ENCODE results near the gene MKRN1. TPM values are rescaled to one million over a fixed set of nuclear protein-coding genes. Genes with fewer than 3 reads are reported as not detected.
A peak's percentile ranks its signal among the peaks of the same experiment; 100 is the strongest.

Gene MKRN1
- total RNA-seq, 4 donors from 2014 or later: 45.9 to 75.7 (median 60.0) TPM

DNA sequence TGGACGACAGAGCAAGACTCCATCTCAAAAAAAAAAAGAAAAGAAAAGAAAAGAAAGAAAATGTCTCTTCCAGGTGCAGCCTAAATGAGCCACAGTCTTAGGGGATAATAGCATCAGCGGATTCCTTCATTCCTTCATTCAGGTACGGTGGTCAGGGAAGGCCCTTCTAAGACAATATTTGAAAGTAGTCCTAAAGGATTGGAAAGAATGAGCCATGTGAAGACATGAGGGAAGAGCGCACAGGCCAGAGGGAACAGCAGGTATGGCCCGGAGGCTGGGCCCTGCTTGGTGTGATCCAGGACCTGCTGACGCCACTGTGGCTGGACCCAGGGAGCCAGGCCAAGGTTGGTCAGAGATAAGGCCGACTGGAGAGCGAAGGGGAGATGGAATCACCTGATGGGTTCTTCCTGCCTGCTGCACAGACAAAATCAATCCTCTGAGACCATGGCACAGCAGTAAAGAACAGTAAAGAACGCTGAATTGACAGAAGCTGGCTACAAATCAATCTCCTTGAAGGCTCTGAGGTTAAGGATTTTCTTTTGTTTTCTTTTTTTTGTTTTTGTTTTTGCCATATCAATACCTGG lies 16.3 kb upstream of the MKRN1 start:
- no peak overlapping the region for H3K4me3 ChIP-seq
- H3K36me3 ChIP-seq: no peaks in the 10 kb centered on the region
- TF ChIP-seq EP300 (IDR thresholded peaks at IDR 0.05) (no peak), POLR2A (IDR thresholded peaks at IDR 0.05) (no peak)
- TF ChIP-seq, protein P1, sequence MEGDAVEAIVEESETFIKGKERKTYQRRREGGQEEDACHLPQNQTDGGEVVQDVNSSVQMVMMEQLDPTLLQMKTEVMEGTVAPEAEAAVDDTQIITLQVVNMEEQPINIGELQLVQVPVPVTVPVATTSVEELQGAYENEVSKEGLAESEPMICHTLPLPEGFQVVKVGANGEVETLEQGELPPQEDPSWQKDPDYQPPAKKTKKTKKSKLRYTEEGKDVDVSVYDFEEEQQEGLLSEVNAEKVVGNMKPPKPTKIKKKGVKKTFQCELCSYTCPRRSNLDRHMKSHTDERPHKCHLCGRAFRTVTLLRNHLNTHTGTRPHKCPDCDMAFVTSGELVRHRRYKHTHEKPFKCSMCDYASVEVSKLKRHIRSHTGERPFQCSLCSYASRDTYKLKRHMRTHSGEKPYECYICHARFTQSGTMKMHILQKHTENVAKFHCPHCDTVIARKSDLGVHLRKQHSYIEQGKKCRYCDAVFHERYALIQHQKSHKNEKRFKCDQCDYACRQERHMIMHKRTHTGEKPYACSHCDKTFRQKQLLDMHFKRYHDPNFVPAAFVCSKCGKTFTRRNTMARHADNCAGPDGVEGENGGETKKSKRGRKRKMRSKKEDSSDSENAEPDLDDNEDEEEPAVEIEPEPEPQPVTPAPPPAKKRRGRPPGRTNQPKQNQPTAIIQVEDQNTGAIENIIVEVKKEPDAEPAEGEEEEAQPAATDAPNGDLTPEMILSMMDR (IDR thresholded peaks at IDR 0.05): no peak
- DNase-seq (ENCODE audit: low spot score in 2 of 2): no peak
- no peaks in the 10 kb centered on the region for H3K27me3 ChIP-seq
- no peaks in the 10 kb centered on the region for H3K9me3 ChIP-seq
- H3K27ac ChIP-seq: no peak overlapping the region
- WGBS, 2 donors: 92 to 93% methylated on average over 9 of the region's 9 CpGs
- no peaks in the 10 kb centered on the region for H3K4me1 ChIP-seq

DNA sequence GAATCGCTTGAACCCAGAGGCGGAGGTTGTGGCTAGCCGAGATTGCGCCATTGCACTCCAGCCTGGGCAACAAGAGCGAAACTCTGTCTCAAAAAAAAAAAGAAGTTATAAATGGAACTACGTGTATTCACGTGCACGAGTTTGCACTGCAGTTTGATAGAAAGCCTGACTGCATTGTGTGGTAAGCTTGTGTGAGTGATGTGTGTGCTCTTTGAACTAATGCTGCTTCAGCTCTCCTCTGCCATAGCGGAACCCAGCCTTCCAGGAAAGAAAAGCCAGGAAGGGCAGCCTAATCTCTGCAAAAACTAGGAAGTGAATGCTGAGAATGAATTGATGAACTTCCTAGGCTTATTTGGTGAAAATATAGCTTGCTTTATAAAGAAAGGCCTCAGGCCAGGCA lies 15.6 kb upstream of the MKRN1 start:
- H3K9me3 ChIP-seq: no peaks in the 10 kb centered on the region

GRCh38 chr7:140489026-140489359 lies 9.7 kb upstream of the MKRN1 start:
- DNase-seq (ENCODE audit: low spot score in 2 of 2): no peak
- Histone ChIP-seq H3K36me3 (no peaks in the 10 kb centered on the region), H3K27ac (no peak overlapping the region), H3K9me3 (no peaks in the 10 kb centered on the region), H3K4me3 (no peak overlapping the region), H3K27me3 (no peaks in the 10 kb centered on the region), H3K4me1 (no peaks in the 10 kb centered on the region)
- TF ChIP-seq POLR2A (IDR thresholded peaks at IDR 0.05) (no peak), EP300 (IDR thresholded peaks at IDR 0.05) (no peak)
- TF ChIP-seq, protein P1 (IDR thresholded peaks at IDR 0.05): no peak
- WGBS, 2 donors: 53 to 67% methylated on average over 2 of the region's 2 CpGs

More for the DNA sequence above, 15.6 kb upstream of the MKRN1 start:
- no peaks in the 10 kb centered on the region for H3K4me1 ChIP-seq
- no peak for DNase-seq (ENCODE audit: low spot score in 2 of 2)
- H3K36me3 ChIP-seq: no peaks in the 10 kb centered on the region
- H3K27ac ChIP-seq: no peak overlapping the region
- H3K4me3 ChIP-seq: no peak overlapping the region
- TF ChIP-seq POLR2A (IDR thresholded peaks at IDR 0.05) (no peak), EP300 (IDR thresholded peaks at IDR 0.05) (peak in 1 of 2 donors; percentile 27)
- 85 to 89% methylated on average over 9 of the region's 9 CpGs for WGBS, 2 donors
- no peaks in the 10 kb centered on the region for H3K27me3 ChIP-seq

- H3K9me3 ChIP-seq: no peaks in the 10 kb centered on the region
- 59 to 65% methylated on average over 14 of the region's 14 CpGs for WGBS, 2 donors
- H3K4me3 ChIP-seq: no peak overlapping the region
- H3K36me3 ChIP-seq: no peaks in the 10 kb centered on the region
- no peak for DNase-seq (ENCODE audit: low spot score in 2 of 2)
- H3K27ac ChIP-seq: peak overlapping the region in 2 of 4 donors; percentile 2 to 76
- TF ChIP-seq, protein P1 (IDR thresholded peaks at IDR 0.05): no peak
- TF ChIP-seq POLR2A (IDR thresholded peaks at IDR 0.05) (no peak), EP300 (IDR thresholded peaks at IDR 0.05) (no peak)
- H3K27me3 ChIP-seq: no peaks in the 10 kb centered on the region
- H3K4me1 ChIP-seq: no peaks in the 10 kb centered on the region
Observed at GRCh38 chr7:140485500-140486265, 6.4 kb upstream of the MKRN1 start.

GRCh38 chr7:140484951-140485499 lies 5.7 kb upstream of the MKRN1 start:
- Histone ChIP-seq H3K27ac (peak overlapping the region in 3 of 4 donors; percentile 2 to 76 (median 19)), H3K4me1 (no peaks in the 10 kb centered on the region), H3K27me3 (no peaks in the 10 kb centered on the region), H3K4me3 (no peak overlapping the region), H3K36me3 (no peaks in the 10 kb centered on the region), H3K9me3 (no peaks in the 10 kb centered on the region)
- 38 to 41% methylated on average over 5 of the region's 5 CpGs for WGBS, 2 donors
- TF ChIP-seq EP300 (IDR thresholded peaks at IDR 0.05) (no peak), POLR2A (IDR thresholded peaks at IDR 0.05) (no peak)
- TF ChIP-seq, protein P1 (IDR thresholded peaks at IDR 0.05): no peak
- DNase-seq (ENCODE audit: low spot score in 2 of 2): no peak
